Stimulated activated CD8-positive, alpha-beta memory T cell treated with anti-CD3 and anti-CD28 coated beads, Interleukin-4, amount 100 ng/mL, for 24 hours (primary cell): ENCODE results near the gene TMEM120A.

ENCODE experiments used
- DNase-seq: peaks from one replicate; pipeline ENCODE4 v3.0.0-alpha.2; 2020; ENCODE audit warnings: low read depth

TMEM120A gene

GRCh38 chr7:75957021-75957736 is 37.2 kb downstream of the TMEM120A start:
- no peak for DNase-seq

- no peak for DNase-seq
Observed at GRCh38 chr7:75955331-75955955, 39.0 kb downstream of the TMEM120A start.

- no peak for DNase-seq
Observed at GRCh38 chr7:75953931-75954330, 40.5 kb downstream of the TMEM120A start.

- no peak for DNase-seq
Observed at GRCh38 chr7:75953431-75953830, 41.0 kb downstream of the TMEM120A start.

GRCh38 chr7:75951506-75951905 is 42.9 kb downstream of the TMEM120A start:
- no peak for DNase-seq

- DNase-seq, result no peak
Observed at GRCh38 chr7:75950111-75950681, 44.2 kb downstream of the TMEM120A start.

GRCh38 chr7:75948179-75948578 is 46.2 kb downstream of the TMEM120A start:
- DNase-seq, result no peak

GRCh38 chr7:75946207-75946855 is 48.1 kb downstream of the TMEM120A start:
- no peak for DNase-seq

GRCh38 chr7:75945297-75946168 is 48.9 kb downstream of the TMEM120A start:
- DNase-seq, result no peak

GRCh38 chr7:75944507-75944906 is 49.9 kb downstream of the TMEM120A start:
- no peak for DNase-seq

GRCh38 chr7:75943864-75944263 is 50.5 kb downstream of the TMEM120A start:
- no peak for DNase-seq

- DNase-seq, result no peak
Observed at GRCh38 chr7:75938921-75939320, 55.5 kb downstream of the TMEM120A start.

- DNase-seq, result no peak
Observed at GRCh38 chr7:75937958-75938786, 56.2 kb downstream of the TMEM120A start.
